Epithelial cell of proximal tubule (primary cell): ENCODE results near the gene ANO10. TPM values are rescaled to one million over a fixed set of nuclear protein-coding genes. Genes with fewer than 3 reads are reported as not detected.

Source experiments
- DNase-seq: peaks from one replicate; pipeline ENCODE4 v3.0.0-alpha.2; 2011; ENCODE audit warnings: low read depth
- H3K4me3 ChIP-seq: 2 replicates; pipeline ENCODE4 v1.5.1; 2011; ENCODE audit warnings: low read depth, mild to moderate bottlenecking, low read length
- total RNA-seq: library from RNA; depleted of rRNA; stranded (reverse); fragments of >200 nt; gene quantifications from 2 replicates; pipeline ENCODE4 v1.2.3, GENCODE V29; 2015
- TF ChIP-seq, protein P1 (sequence below): conservative IDR thresholded peaks from 2 replicates; pipeline ENCODE4 v1.5.1; 2012; ENCODE audit warnings: low read depth, mild to moderate bottlenecking, low read length

The ANO10 gene
- total RNA-seq, 1 donor from 2014 or later, result 30.7 TPM

DNA sequence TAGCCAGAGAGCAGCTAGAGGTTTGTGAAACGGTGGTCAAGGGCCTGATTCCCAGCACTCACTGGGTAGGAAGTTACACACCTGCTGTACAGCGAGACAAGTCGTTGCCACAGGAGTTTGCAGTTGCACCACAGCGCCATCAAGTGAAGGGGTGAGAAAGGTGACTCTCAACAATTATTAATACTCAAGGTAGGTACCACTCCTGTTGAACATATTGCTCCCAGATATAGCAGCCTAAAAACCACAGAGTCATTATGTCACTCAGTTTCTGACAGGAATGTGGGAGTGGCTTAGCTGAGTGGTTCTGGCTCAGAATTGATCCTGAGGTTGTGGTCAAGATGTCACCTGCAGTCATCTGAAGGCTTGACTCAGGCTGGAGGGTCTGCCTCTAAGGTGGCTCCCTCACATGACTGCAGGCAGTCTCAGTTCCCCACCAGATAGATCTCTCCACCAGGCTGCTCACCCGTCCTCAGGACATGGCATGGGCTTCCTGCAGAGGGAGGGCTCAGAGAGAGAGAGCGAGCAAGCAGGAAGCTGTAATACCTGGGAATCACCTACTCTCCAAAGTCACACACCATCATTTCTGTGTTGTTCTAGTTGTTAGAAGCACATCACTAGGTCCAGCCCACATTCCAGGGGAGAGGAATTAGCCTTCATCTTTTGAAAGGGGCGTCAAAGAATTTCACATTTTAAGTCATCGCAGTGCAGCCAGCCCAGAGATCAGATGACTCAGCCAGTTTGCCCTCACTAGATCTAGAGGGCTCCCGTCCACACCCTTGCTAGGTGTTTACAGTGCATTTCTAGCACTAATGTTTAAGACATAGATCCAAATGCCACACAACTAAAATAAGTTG is 17.0 kb upstream of the ANO10 start:
- TF ChIP-seq, protein P1, sequence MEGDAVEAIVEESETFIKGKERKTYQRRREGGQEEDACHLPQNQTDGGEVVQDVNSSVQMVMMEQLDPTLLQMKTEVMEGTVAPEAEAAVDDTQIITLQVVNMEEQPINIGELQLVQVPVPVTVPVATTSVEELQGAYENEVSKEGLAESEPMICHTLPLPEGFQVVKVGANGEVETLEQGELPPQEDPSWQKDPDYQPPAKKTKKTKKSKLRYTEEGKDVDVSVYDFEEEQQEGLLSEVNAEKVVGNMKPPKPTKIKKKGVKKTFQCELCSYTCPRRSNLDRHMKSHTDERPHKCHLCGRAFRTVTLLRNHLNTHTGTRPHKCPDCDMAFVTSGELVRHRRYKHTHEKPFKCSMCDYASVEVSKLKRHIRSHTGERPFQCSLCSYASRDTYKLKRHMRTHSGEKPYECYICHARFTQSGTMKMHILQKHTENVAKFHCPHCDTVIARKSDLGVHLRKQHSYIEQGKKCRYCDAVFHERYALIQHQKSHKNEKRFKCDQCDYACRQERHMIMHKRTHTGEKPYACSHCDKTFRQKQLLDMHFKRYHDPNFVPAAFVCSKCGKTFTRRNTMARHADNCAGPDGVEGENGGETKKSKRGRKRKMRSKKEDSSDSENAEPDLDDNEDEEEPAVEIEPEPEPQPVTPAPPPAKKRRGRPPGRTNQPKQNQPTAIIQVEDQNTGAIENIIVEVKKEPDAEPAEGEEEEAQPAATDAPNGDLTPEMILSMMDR, result peak; percentile 62
- no peak overlapping the region for H3K4me3 ChIP-seq
- no peak for DNase-seq

DNA sequence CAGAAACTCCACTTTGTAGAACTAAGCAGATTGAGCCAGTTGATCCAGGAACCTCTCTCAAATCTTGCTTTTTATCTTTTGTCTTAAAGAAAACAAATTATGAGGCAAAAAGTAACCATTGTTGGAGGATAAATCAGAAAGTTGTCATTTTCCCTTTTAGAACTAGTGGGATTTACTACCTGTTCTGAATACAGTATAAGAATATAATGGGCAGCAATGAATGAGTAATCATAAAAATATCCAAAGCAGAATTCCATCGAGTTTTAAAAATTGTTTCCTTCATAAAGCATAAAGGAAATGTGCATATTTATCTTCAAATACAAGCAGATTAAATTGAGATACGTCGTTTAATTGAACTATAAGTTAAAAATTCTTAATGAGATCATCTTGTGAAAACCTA is 15.9 kb upstream of the ANO10 start:
- H3K4me3 ChIP-seq, result no peak overlapping the region
- TF ChIP-seq, protein P1, result no peak
- DNase-seq, result no peak

DNA sequence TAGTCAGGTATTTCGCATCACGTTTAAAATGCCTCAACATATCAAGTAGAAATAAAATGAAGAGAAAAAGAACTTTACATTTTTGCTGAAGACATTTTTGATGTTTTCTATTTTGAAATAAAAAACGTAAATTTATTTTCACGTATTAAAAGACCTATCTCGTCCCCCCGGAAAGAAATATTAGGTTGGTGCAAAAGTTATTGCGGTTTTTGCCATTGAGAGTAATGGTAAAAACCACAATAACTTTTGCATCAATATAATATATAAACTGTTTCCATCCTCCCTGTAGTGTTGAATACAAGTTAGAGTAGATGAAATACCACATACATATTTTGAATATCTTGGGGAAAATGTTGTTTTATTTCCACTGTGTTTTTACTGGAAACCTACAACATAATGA is 11.2 kb upstream of the ANO10 start:
- no peak overlapping the region for H3K4me3 ChIP-seq
- no peak for DNase-seq
- TF ChIP-seq, protein P1, result no peak

DNA sequence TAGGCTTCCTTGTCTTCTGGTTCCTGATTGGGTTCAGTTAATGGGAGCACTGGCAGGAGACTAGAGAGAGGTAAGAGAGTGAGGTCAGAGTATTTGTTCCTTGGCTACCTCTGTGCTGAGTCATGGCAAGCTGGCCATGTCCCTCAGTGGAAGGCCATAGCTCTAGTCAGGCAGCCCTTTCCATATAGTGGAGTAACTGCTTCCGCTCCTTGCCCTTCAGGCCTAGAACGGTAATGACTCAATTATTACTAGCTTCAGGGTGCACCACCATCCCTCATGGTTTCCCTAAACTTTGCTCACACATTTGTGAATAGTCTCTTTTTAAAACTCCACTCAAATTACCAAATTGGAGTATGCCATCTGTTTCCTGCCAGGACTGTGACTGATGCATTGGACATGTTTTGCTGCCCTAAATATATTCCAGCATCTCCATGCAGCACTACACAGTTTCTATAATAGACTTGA is 10.5 kb upstream of the ANO10 start:
- TF ChIP-seq, protein P1, result no peak
- H3K4me3 ChIP-seq, result no peak overlapping the region
- no peak for DNase-seq

DNA sequence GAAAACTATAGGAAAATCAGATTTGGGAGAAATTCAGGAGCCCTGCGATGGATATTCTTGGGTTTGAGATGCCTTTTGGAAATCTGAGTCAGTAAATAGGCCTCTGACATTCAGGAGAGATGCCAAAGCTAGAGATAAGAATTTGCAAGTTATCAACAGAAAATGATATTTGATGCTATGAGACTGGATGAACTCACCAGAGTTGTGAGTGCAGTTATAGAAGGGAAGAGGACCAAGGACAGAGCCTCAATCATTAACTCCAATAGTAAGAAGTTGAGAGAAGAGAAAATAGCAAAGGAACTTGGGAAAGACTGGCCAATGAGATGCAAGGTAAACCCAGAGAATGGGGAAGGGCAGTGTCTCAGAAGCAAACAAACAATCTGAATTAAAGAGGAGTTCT is 7.9 kb upstream of the ANO10 start:
- H3K4me3 ChIP-seq, result no peak overlapping the region
- TF ChIP-seq, protein P1, result no peak
- DNase-seq, result no peak

DNA sequence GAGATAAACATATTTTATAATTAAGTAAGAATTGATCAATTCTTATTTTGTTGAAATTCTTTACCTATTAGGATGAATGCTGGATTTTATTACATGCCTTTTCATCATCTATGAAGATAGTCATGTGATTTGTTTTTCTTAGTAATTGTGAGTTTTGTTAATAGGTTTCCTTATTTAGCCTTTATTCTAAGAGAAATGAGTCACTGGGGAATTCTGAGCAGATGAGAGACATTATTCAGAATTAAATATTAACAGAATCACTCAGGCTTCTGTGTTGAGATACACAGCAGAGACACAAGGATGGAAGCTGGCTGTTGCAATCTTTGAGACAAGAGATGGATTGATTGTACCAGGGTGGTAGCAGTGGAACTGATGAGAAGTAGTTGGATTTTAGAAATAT is 7.4 kb upstream of the ANO10 start:
- TF ChIP-seq, protein P1, result no peak
- H3K4me3 ChIP-seq, result no peak overlapping the region
- peak; percentile 92 for DNase-seq

DNA sequence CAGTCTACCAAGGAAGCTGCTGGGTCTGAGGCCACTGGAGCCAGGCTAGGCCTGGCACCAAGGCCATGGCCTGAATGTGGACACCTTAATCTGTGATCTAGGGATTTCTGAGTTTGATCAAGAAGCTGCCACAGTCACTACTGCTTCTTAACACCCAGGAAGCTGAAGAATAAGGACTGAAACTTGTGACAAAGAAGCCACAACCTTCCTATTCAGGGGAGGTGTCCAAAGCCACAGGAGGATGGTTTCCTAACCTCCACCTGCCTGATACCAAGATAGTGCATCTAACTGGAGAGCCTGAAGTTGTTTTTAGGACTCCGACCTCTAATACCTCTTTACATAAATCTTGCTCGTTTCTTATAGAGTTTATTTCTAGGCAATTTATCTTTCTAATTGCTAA is 5.5 kb upstream of the ANO10 start:
- no peak overlapping the region for H3K4me3 ChIP-seq
- TF ChIP-seq, protein P1, result no peak
- DNase-seq, result no peak
